Measurements from ENCODE around the gene CENPM.

CENPM gene

DNA sequence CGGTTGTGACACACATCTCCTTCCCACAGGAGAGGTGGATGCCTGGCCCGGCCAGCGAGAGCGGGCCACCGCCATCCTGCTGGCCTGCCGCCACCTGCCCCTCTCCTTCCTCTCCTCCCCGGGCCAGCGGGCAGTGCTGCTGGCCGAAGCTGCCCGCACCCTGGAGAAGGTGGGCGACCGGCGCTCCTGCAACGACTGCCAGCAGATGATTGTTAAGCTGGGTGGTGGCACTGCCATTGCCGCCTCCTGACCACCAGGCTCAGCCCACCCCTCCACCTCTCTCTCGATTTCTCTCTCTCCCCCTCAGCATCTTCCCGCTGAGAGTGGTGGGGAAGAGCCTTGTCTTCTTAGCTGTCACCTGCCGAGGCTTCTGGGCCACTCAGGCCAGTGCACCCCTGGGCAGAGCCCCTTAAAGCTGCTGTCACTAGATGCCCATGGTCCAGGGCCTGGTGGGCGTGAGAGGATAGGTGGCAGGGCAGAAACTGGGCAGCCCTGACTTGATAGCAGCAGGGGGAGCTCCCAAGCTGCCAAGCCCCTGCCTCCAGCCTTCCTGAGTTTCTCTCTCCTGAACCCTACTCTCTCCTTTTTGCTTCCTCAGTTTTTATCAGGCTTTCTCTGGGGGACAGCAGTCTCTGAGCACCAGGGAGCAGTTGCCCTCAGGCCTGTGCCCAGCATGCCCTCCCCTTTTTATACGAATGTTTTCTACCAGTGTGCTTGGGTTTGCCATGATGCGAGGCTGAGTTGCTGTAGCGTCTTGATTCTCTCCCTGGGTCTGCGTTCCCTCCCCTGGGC, 41.3 kb downstream of the CENPM start:
- no peak overlapping the region for H3K4me3 Mint-ChIP-seq
- peaks cover 21% of the 10 kb centered on the region for H3K4me1 Mint-ChIP-seq (ENCODE audit: low read depth)
- H3K36me3 Mint-ChIP-seq (ENCODE audit: low read depth): peaks cover 11% of the 10 kb centered on the region
- H3K9me3 Mint-ChIP-seq: no peaks in the 10 kb centered on the region
- no peaks in the 10 kb centered on the region for H3K27me3 Mint-ChIP-seq
- H3K27ac Mint-ChIP-seq: no peak overlapping the region

DNA sequence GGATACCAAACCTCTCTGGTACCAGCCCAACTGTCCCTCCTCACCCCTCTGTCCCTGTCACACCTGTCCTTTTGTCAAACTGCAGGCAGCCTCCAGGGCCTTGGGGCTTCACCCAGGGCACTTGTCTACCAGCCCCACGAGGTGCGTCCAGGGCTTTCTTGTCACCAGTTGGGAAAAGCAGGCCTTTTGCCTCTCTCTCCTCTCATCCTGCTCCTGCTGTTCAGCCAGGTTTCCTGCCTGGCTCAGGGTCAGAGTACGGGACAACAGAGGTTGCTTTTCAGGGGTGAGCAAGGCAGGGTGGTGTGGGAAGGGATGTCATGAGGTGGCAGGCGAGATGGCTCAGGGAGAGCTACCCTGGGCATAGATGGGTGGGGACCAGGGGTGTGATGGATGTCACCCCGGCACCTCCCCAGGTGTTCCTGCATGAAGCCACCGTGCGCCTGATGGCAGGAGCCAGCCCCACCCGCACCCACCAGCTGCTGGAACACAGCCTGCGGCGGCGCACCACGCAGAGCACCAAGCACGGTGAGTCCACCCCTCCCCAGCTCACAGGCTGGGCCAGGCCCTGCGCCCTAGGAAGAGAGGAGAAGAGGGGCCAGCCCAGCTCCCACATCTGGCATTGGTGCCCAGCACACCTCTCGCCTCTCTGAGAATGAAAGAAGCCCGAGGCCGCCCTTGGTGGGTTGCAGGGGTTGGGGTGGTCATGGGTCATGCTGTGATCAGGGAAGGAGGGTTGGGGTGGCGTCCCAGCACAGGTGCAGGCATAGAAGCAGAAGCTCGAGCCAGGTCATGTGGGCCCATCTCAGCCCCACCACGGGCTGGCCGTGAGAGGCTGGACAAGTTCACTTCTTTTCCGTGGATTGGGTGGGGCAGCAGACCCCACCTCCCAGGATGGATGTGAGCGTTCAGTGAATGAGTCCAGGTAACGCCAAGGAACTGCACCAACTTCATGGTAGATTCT, 42.2 kb downstream of the CENPM start:
- no peaks in the 10 kb centered on the region for H3K9me3 Mint-ChIP-seq
- peaks cover 21% of the 10 kb centered on the region for H3K4me1 Mint-ChIP-seq (ENCODE audit: low read depth)
- no peaks in the 10 kb centered on the region for H3K27me3 Mint-ChIP-seq
- H3K36me3 Mint-ChIP-seq (ENCODE audit: low read depth): peaks cover 17% of the 10 kb centered on the region
- no peak overlapping the region for H3K4me3 Mint-ChIP-seq
- H3K27ac Mint-ChIP-seq: no peak overlapping the region

DNA sequence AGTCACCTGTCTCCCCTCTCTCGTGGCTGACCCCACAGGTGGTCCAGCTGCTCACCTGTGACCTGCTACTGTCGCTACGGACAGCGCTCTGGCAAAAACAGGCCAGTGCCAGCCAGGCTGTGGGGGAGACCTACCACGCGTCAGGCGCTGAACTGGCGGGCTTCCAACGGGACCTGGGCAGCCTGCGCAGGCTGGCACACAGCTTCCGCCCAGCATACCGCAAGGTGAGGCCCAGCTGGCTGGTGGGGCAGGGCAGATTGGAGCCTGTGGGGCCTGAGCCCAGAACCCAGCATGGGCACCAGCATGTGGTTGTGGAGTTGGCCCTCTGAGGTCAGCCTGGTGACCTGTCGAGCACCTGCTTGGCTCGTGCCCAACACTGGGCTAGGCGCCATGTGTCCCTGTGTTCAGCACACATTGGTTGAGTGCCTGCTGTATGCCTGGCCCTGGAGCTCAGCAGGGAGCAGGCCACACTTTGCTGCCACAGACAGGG, 44.0 kb downstream of the CENPM start:
- Mint-ChIP-seq H3K4me1 (ENCODE audit: low read depth) (peaks cover 6% of the 10 kb centered on the region), H3K36me3 (ENCODE audit: low read depth) (peaks cover 32% of the 10 kb centered on the region), H3K27me3 (no peaks in the 10 kb centered on the region), H3K27ac (no peak overlapping the region), H3K4me3 (no peak overlapping the region), H3K9me3 (no peaks in the 10 kb centered on the region)

DNA sequence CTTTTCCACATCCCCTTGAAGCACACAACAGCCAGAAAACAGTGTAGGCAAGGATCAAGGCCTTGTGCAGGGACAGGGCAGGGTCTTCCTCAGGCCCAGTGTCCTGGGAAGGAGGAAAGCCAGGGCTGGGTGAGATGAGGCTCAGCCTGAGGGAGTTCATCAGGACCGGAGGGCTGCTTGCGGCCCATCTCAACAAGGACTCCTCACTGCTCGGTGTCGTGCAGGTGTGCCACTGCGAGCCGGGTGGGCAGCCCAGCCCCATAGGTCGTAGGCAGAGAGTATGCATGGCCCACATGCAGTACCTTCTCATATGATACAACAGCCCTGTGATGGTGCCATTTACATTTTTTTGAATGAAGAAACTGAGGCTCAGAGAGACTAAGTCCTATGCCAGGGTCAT, 44.9 kb downstream of the CENPM start:
- Mint-ChIP-seq H3K27me3 (no peaks in the 10 kb centered on the region), H3K4me3 (no peak overlapping the region), H3K9me3 (no peaks in the 10 kb centered on the region), H3K36me3 (ENCODE audit: low read depth) (peaks cover 38% of the 10 kb centered on the region), H3K4me1 (ENCODE audit: low read depth) (no peaks in the 10 kb centered on the region), H3K27ac (no peak overlapping the region)

DNA sequence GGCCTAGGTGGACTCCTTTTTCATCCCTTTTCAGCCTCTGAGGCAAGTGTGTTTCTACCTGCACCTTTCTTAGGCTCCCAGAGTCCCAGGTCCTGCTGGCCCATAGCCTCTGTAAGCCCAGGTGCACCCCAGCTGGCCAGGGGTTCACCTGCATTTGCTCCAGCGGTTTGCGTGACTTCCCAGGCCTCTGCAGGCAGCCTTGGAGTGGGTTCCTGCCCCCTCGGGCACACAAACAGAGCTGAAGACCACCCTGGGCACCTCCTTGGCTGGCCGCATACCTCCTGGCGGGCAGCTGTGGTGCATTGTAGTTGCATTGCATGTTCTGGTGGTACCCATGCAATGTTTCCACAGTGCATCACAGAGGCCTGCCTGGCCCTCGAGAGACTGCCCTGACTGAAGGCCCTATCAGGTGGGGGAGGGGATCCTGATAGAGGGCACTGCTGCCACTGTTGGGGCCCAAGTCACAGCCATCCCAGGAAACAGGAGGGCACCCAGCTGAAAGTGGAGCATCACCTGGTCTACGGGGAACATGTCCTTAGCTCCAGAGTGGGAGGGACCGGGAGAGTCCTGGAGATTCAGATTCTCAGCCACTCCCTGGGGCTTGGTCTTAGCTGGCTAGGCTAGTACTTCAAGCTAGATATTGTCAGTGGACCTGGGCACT, 46.2 kb downstream of the CENPM start:
- Mint-ChIP-seq H3K27me3 (no peaks in the 10 kb centered on the region), H3K4me3 (no peak overlapping the region), H3K9me3 (no peaks in the 10 kb centered on the region), H3K27ac (no peak overlapping the region), H3K4me1 (ENCODE audit: low read depth) (no peaks in the 10 kb centered on the region), H3K36me3 (ENCODE audit: low read depth) (peaks cover 44% of the 10 kb centered on the region)

DNA sequence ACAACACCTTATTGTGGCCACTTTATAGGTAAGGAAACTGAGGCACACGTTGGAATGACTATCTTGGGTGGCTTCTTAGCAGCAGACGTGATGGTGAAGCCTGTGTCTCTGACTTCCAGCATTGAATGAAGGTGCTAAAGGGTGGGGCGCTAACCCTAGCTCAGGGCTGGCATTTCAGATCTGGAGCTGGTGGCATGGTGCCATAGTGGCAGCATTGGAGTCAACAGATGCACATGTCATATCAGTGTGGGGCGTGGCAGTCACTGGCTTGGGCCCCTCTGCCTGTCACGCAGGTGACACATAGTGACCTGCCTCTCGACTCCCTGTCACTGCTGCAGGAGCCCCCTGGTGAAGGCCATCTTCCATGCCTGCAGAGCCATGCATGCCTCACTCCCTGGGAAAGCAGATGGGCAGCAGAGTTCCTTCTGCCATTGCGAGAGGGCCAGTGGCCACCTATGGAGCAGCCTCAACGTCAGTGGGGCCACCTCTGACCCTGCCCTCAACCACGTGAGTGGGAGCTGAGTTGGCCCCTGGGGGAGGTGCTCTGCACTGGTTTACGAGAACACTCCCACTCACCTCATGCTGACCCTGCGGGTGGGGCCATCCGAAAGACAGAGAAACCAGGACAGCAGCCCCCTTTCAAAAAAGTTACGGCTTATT, 46.8 kb downstream of the CENPM start:
- no peaks in the 10 kb centered on the region for H3K9me3 Mint-ChIP-seq
- no peaks in the 10 kb centered on the region for H3K4me1 Mint-ChIP-seq (ENCODE audit: low read depth)
- peaks cover 40% of the 10 kb centered on the region for H3K36me3 Mint-ChIP-seq (ENCODE audit: low read depth)
- H3K27ac Mint-ChIP-seq: no peak overlapping the region
- no peaks in the 10 kb centered on the region for H3K27me3 Mint-ChIP-seq
- H3K4me3 Mint-ChIP-seq: no peak overlapping the region

DNA sequence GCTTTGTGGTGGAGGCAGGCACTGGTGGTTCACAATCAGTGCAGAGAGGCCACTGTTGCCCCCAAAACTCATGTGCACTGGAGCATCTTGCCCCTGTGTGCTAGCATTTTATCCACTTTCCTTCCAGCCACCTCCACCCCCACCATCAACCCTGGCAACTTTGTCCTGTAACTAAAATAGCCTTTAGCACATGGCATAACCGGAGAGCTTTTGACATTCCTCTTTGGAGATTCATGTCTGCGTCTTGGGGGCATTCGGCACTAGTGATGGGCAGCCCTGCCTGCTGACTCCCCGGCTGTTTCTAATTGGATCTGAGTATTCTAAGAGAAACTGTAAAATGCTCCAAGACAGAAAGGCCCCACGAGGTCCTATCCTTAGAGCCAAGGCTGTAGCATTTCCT, 47.8 kb downstream of the CENPM start:
- Mint-ChIP-seq H3K27ac (no peak overlapping the region), H3K4me3 (no peak overlapping the region), H3K9me3 (no peaks in the 10 kb centered on the region), H3K4me1 (ENCODE audit: low read depth) (no peaks in the 10 kb centered on the region), H3K27me3 (no peaks in the 10 kb centered on the region), H3K36me3 (ENCODE audit: low read depth) (peaks cover 40% of the 10 kb centered on the region)

DNA sequence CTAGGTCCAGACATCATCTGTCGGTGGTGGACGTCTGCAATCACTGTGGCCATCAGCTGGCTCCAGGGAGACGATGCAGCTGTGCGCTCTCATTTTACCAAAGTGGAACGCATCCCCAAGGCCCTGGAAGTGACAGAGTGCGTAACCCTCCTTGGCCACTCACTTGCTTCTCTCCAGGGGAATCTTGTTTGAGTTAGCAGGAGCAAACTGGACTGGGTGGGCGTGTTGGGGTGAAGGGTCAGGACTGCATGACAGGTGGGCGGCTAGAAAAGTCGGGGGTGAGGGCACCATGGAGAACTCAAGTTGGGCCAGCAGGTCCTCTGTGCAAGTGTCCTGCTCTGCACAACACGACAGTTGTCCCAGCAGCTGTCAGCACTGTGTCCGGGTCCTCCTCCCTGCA, 48.3 kb downstream of the CENPM start:
- Mint-ChIP-seq H3K27ac (no peak overlapping the region), H3K36me3 (ENCODE audit: low read depth) (peaks cover 40% of the 10 kb centered on the region), H3K9me3 (no peaks in the 10 kb centered on the region), H3K27me3 (no peaks in the 10 kb centered on the region), H3K4me1 (ENCODE audit: low read depth) (no peaks in the 10 kb centered on the region), H3K4me3 (no peak overlapping the region)

DNA sequence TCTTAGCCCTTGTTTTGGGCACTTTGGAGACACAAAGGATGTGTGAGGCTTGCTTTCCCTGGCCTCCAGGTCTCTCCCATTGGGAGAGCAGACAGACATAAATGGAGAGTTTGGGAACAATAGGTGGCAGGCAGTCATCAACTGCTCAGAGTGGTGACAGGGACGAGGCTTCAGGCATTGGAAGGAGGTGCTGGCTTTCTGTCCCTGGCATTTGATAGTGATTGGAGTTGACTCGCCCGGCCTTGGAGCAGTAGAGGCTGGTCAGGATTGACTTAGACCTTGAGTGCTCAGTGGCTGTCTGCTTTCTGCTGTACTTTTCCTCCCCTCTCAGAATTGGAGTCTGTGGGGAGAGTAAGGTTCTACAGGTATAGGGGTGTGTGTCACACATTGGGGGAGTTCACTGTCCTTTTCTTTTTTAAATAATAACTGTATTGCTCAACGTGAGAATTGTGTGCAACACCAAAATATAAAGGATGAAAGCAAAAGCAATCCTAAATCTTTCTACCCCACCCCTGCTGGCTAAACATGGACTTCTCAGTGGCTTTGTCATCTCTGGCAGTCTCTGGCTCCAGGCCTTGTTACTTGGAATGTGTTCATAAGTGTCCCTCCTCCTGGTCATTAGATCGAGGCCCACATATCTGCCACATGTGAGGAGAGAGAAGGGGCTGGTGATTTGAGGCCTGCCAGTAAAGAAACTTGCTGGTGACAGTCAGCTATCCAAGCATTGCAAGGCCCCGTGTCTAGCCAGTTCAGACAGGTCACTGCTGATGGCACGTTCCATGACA, 53.2 kb downstream of the CENPM start:
- H3K4me3 Mint-ChIP-seq: no peak overlapping the region
- H3K27ac Mint-ChIP-seq: no peak overlapping the region
- no peaks in the 10 kb centered on the region for H3K27me3 Mint-ChIP-seq
- H3K4me1 Mint-ChIP-seq (ENCODE audit: low read depth): no peaks in the 10 kb centered on the region
- peaks cover 39% of the 10 kb centered on the region for H3K36me3 Mint-ChIP-seq (ENCODE audit: low read depth)
- no peaks in the 10 kb centered on the region for H3K9me3 Mint-ChIP-seq

DNA sequence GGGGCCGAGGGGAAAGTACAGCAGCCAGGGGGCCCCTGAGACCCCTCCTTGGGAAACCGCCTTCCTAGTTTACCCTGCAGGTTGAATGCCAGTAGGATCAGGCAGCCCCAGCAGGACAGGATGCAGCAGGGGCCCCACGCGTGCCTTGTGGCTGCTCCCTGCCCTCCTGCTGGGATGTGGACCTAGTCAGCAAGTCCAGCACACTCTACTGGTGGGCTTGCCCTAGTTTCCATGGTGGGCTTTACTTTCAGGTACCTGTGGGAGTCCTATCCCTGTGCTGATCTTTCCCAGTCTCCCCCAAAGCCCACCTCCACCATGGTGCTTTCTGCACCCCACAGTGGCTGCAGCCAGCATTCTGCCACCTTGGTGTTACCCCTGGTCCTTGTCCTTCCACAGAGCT, 54.2 kb downstream of the CENPM start:
- no peaks in the 10 kb centered on the region for H3K27me3 Mint-ChIP-seq

DNA sequence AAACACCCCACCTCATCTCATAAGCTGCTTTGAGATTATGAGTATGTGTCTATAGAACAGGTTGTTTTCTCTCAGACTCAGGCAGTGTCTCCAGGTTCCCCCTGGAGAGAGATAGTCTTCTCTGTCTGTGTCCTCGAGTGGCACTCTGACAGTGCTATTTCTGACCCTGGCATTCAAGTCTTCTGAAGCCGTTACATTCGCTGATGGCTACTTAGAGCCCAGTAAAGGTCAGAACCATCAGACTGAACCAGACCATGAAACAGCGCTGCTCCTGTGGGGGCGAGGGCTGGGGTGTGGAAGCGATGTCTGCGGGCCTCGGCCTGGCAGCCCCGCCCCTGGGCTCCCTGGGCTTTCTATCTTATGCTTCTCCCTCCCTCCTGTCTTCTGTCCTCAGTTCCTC, 55.5 kb downstream of the CENPM start:
- Mint-ChIP-seq H3K9me3 (no peaks in the 10 kb centered on the region), H3K36me3 (ENCODE audit: low read depth) (peaks cover 48% of the 10 kb centered on the region), H3K4me3 (no peak overlapping the region), H3K4me1 (ENCODE audit: low read depth) (no peaks in the 10 kb centered on the region), H3K27me3 (no peaks in the 10 kb centered on the region), H3K27ac (no peak overlapping the region)

More for the DNA sequence above, 54.2 kb downstream of the CENPM start:
- H3K36me3 Mint-ChIP-seq (ENCODE audit: low read depth): peaks cover 42% of the 10 kb centered on the region
- H3K27ac Mint-ChIP-seq: no peak overlapping the region
- no peaks in the 10 kb centered on the region for H3K9me3 Mint-ChIP-seq
- no peak overlapping the region for H3K4me3 Mint-ChIP-seq
- H3K4me1 Mint-ChIP-seq (ENCODE audit: low read depth): no peaks in the 10 kb centered on the region

All from stimulated activated naive CD8-positive, alpha-beta T cell treated with anti-CD3 and anti-CD28 coated beads, Interleukin-15, Interleukin-2, amounts not matched to agents 100 ng/mL and 50 ng/mL, for 24 hours (primary cell).